SU-DHL-6 (cell line): ENCODE results near the gene LCP1.

Experiments used
- H2AFZ ChIP-seq: fragments of 200-600 bp; sonication (generic); 2 replicates; pipeline ENCODE4 v1.6.1; 2014; ENCODE audit warnings: low read depth, mild to moderate bottlenecking, moderate library complexity, mixed read lengths, antibody characterized with exemption, low read length; ENCODE audit not compliant: severe bottlenecking
- H3F3A ChIP-seq: fragments of 200-600 bp; shearing (Covaris generic); 2 replicates; pipeline ENCODE4 v1.6.0; 2016; ENCODE audit warnings: antibody characterized with exemption, mild to moderate bottlenecking; ENCODE audit not compliant: insufficient read depth
- H3K27ac ChIP-seq: fragments of 200-600 bp; sonication (generic); 2 replicates; pipeline ENCODE4 v1.5.1; 2016; ENCODE audit warnings: low read depth, mild to moderate bottlenecking, low read length, moderate library complexity, mixed read lengths
- H3K27me3 ChIP-seq: fragments of 200-600 bp; sonication (generic), shearing (Covaris generic); 2 replicates; pipeline ENCODE4 v1.6.0; 2014; ENCODE audit warnings: mild to moderate bottlenecking, low read length
- H3K36me3 ChIP-seq: fragments of 200-600 bp; sonication (generic); 2 replicates; pipeline ENCODE4 v1.6.1; 2014; ENCODE audit warnings: mild to moderate bottlenecking, low read length, mixed read lengths
- H3K4me2 ChIP-seq: fragments of 300-600, 200-600 bp; shearing (Covaris generic), sonication (generic); 2 replicates; pipeline ENCODE4 v1.6.0; 2014; ENCODE audit warnings: low read length, low read depth, mild to moderate bottlenecking; ENCODE audit not compliant: poor library complexity, severe bottlenecking
- H3K4me3 ChIP-seq: fragments of 200-600 bp; sonication (generic); 2 replicates; pipeline ENCODE4 v1.5.1; 2014; ENCODE audit warnings: antibody characterized with exemption, low read length, mild to moderate bottlenecking, mixed read lengths; ENCODE audit not compliant: insufficient read depth, poor library complexity, severe bottlenecking
- H3K79me2 ChIP-seq: fragments of 200-600 bp; sonication (generic); 2 replicates; pipeline ENCODE4 v1.6.1; 2014; ENCODE audit warnings: mild to moderate bottlenecking, low read length, moderate library complexity; ENCODE audit not compliant: insufficient read depth
- H3K9ac ChIP-seq: fragments of 200-600 bp; sonication (generic); 2 replicates; pipeline ENCODE4 v1.7.0; 2014; ENCODE audit warnings: mild to moderate bottlenecking, low read length
- H3K9me2 ChIP-seq: fragments of 200-600 bp; sonication (generic); replicated peaks from 2 replicates; pipeline ENCODE4 v1.6.1; 2014; ENCODE audit warnings: low read length; ENCODE audit not compliant: insufficient read depth
- H3K9me3 ChIP-seq: fragments of 200-600 bp; sonication (generic); 2 replicates; pipeline ENCODE4 v1.6.1; 2014; ENCODE audit warnings: low read length, mixed read lengths; ENCODE audit not compliant: insufficient read depth
- H4K20me1 ChIP-seq: fragments of 200-600 bp; sonication (generic); 2 replicates; pipeline ENCODE4 v1.6.1; 2014; ENCODE audit warnings: low read depth, mild to moderate bottlenecking, antibody characterized with exemption, low read length, moderate library complexity, mixed read lengths
- CTCF ChIP-seq: fragments of 200-600 bp; sonication (generic); IDR thresholded peaks from one replicate; pipeline ENCODE4 v1.5.1; 2017; ENCODE audit warnings: antibody characterized with exemption, mild to moderate bottlenecking, low read length, moderate library complexity; ENCODE audit not compliant: insufficient read depth, poor library complexity, severe bottlenecking
- EZH2phosphoT487 ChIP-seq: fragments of 200-600 bp; sonication (generic), shearing (Covaris generic); conservative IDR thresholded peaks from 2 replicates; pipeline ENCODE4 v1.6.1; 2018; ENCODE audit warnings: mild to moderate bottlenecking, antibody characterized with exemption, low read length, moderate library complexity, mixed read lengths

The LCP1 gene

DNA sequence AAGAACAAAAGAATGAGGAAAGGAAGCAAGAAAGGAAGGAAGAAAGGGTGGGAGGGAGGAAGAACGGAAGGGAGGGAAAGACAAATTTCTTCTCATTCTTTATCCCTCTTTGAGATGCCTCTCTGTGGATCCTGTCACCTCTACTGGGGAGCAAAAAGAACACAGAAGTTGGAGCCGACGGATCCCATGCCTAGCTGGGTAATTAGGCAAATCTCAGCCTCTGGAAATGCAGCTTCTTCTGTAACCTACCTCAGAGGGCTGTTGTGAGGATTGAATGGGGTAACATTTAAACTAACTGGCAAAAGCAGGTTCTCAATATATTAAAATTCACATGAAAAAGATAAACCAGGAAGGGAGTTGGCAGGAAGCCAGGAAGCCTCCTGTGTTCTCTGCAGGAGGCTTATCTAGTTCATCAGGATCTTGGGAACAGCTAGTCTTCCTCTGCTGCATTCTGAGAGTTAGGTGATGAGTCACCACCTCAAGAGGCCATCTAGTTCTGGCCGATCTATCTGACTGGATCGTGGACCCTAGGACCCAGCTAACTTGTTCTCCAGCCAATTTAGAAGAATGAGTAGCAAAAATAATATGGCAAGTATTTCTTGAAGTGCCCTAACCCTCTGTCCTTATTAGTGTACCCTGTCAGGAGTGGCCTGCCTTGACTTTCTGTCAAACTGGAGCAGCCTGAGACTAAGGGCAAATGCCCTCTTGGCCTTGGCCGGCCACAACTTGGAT, 61.9 kb downstream of the LCP1 start:
- H3K4me2 ChIP-seq = no peak overlapping the region
- no peaks in the 10 kb centered on the region for H3K9me2 ChIP-seq
- no peaks in the 10 kb centered on the region for H3K36me3 ChIP-seq
- no peaks in the 10 kb centered on the region for H3K9me3 ChIP-seq
- no peak overlapping the region for H3K9ac ChIP-seq
- no peak overlapping the region for H2AFZ ChIP-seq
- H4K20me1 ChIP-seq = no peaks in the 10 kb centered on the region
- no peak for TF ChIP-seq EZH2phosphoT487
- TF ChIP-seq CTCF = no peak
- H3K27ac ChIP-seq = no peak overlapping the region
- H3K27me3 ChIP-seq = no peaks in the 10 kb centered on the region
- H3K4me3 ChIP-seq = no peak overlapping the region
- peaks cover 18% of the 10 kb centered on the region for H3F3A ChIP-seq
- no peaks in the 10 kb centered on the region for H3K79me2 ChIP-seq

DNA sequence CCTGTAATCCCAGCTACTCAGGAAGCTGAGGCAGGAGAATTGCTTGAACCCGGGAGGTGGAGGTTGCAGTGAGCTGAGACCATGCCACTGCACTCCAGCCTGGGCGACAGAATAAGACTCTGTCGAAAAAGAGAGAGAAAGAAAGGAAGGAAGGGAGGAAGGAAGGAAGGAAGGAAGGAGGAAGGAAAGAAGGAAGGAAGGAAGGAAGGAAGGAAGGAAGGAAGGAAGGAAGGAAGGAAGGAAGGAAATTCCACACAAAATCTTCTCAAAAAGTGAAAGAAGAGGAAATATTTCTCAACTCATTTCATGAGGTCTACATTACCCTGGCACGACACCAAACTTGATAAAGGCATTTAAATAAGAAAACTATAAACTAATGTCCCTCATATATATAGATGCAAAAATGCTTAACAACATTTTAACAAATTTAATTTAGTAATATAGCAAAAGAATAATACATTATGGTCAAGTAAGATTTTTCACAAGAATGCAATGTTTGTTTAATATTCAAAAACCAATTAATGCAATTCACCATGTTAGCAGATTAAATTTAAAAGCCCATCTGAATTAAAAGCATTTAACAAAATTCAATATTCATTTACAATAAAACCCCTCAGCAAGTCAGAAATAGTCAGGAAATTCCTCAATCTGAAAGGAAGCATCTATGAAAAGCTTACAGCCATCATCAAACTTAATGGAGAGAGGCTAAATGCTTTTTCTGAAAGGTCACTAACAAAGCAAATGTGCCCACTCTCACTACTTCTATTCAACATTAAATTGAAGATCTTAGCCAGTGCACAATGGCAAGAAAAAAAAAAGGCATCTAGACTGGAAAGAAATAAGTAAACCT, 65.1 kb downstream of the LCP1 start:
- no peak for TF ChIP-seq EZH2phosphoT487
- TF ChIP-seq CTCF = no peak
- Histone ChIP-seq H2AFZ (no peak overlapping the region), H4K20me1 (no peaks in the 10 kb centered on the region), H3K27ac (no peak overlapping the region), H3K4me3 (no peak overlapping the region), H3K79me2 (no peaks in the 10 kb centered on the region), H3K36me3 (no peaks in the 10 kb centered on the region), H3K9me2 (no peaks in the 10 kb centered on the region), H3K27me3 (no peaks in the 10 kb centered on the region), H3K9me3 (no peaks in the 10 kb centered on the region), H3F3A (no peaks in the 10 kb centered on the region), H3K4me2 (no peak overlapping the region), H3K9ac (no peak overlapping the region)

- Histone ChIP-seq H3K27ac (no peak overlapping the region), H4K20me1 (no peaks in the 10 kb centered on the region), H3K79me2 (no peaks in the 10 kb centered on the region), H3K9me3 (no peaks in the 10 kb centered on the region), H3K36me3 (no peaks in the 10 kb centered on the region), H3K4me3 (no peak overlapping the region), H2AFZ (no peak overlapping the region), H3K9me2 (no peaks in the 10 kb centered on the region), H3K27me3 (no peaks in the 10 kb centered on the region), H3K9ac (no peak overlapping the region), H3K4me2 (no peak overlapping the region), H3F3A (no peaks in the 10 kb centered on the region)
- TF ChIP-seq CTCF = no peak
- no peak for TF ChIP-seq EZH2phosphoT487
Measured at GRCh38 chr13:46114613-46115012, 67.4 kb downstream of the LCP1 start.
